GM21528 (cell line): ENCODE measurements around the gene CLEC19A.
"Not testable (repeated sequence)": the region's sequence is repeated elsewhere in the genome, so short reads cannot be mapped to it uniquely, and the experiment has no call there.

Source experiments
- ATAC-seq: cut with Tn5 transposase; IDR thresholded peaks from one replicate; pipeline ENCODE4 v1.9.1; 2021; ENCODE audit warnings: mild to moderate bottlenecking, moderate library complexity; ENCODE audit not compliant: unreplicated experiment, low FRiP score

Gene CLEC19A

DNA sequence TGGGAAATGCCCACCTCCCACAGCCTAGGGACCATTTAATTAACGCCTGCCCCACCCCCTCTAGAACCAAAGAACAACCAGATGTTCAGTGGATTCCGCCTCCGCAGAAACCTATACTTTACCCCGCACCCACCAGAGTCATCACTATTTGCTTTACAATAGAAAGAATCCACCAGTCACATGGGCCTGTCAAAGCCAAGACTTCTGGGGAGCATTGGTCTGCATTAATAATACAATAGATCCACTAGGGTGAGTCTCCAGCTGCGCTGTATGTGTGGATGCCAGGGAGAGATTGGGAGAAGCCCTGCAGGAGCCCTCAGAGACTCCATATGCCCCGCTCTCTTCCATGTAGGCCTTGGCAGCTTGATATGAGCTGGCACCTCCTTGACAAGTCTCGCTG lies 31.3 kb downstream of the CLEC19A start:
- ATAC-seq = no peak

GRCh38 chr16:19321186-19321585 lies 35.7 kb downstream of the CLEC19A start:
- not testable (repeated sequence) for ATAC-seq

DNA sequence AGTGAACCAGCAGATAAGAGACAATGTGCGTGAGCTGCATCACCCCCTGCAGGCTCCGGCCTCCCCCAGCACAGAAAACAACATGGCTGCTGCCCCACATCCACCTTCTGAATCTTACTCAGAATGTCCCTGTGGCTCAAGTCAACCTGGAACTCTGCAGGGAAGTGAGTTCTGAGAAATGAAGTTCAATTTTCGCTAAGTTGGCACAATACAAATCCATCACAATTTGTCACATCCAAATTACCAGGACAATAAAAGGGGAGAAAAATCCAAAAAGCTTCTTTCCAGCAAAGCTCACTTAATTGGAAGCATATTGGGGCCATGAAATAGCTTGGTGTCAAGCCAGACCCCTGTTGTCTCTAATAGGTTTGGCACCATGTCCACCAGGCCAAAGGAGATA lies 38.1 kb downstream of the CLEC19A start:
- ATAC-seq = no peak

DNA sequence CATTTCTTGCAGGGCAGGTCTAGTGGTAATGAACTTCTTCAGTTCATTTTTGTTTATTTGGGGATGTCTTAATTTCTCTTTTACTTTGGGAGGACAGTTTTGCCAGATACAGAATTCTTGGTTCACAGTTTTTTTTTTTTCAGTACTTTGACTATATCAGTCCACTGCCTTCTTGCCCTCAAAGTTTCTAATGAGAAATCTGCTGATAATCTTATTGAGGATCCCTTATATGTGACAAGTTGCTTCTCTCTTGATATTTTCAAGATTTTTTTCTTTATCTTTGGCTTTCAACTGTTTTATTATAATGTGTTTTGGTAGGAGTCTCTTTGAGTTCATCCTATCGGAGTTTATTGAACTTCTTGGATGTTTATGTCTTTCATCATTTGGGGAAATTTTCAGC lies 42.8 kb downstream of the CLEC19A start:
- ATAC-seq = no peak

DNA sequence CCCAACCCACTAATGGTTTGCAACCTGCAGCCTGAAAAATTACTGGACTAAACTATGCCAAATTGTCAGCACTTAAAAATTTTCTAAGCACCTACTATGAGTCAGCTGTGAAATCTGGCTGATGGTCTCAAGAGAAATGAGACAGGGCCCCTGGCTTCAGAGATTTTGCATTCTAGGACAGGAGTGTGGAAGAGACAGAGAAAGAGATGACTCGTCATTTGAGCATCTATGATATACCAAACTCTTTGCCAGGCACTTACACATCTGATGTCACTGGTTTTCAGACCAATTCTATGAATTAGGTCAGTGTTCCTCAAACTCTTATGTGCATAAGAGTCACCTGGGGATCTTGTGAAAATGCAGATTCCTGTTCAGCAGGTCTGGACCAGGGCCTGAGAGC lies 44.4 kb downstream of the CLEC19A start:
- ATAC-seq = no peak

DNA sequence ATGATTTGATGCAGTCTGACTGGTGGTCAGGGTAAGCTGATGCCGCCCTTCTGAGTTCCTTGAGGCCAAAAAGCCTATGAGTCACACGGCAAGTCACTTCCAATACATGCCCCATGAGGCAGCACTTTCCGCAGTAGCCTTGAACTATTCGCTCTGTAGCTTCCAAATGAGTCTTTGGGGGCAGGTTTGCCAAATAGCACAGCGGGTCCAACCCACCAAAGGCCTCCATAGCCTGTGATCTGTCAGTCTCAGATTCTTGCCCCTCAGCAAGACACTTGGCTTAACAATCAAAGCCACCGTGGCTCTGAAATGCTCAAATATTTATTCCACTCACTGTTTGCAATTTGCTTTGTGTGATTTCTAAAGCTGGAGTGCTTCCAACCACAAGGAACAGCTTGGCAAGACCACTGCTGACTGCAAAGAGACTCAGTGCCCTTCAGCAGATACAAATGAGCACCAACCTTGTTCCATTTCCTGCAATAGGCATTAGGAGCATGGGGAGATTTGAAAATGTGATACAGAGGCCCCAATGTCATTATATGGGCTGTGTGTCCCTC lies 45.4 kb downstream of the CLEC19A start:
- ATAC-seq = no peak

GRCh38 chr16:19331794-19332193 lies 46.3 kb downstream of the CLEC19A start:
- no peak for ATAC-seq

DNA sequence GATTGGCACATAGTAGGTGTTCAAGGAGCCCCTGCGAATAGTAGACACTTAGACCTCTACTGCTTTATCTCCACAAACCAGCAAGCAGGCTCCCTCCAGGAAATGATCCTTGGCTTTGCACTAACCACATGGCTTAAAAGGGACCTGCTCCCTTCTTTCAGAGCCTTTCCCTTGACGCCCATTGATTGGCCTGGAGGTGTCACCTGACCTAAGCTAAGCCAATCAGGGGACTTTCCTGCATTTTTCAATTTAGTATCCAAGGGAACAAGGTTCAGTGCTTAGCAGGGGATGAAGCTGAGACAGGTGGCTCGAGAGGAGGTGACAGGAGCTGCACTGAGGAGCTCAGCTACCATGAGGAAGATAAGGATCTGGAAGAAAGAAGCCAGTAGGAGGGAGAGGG lies 52.8 kb downstream of the CLEC19A start:
- ATAC-seq = no peak

GRCh38 chr16:19344224-19344801 lies 58.8 kb downstream of the CLEC19A start:
- ATAC-seq = no peak

DNA sequence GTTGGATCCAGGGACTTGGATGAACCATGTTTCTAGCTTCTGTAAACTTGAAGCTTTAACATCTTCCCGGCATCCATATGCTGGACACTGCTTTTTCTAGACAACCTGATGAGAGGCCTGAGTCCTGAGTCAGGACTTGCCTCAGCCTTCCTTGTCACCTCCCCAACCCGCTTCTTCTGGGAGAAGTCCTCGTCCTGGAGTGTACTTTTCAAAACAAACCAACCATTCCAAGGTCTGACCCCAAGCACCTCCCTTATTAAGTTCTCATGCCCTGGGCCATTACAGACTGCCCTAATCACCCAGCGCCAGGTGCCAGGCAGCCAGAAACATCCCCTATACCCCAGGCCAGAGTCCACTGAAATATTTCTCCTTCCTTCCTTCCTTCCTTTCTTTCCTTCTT lies 59.4 kb downstream of the CLEC19A start:
- ATAC-seq = no peak

GRCh38 chr16:19346335-19346922 lies 60.9 kb downstream of the CLEC19A start:
- no peak for ATAC-seq

DNA sequence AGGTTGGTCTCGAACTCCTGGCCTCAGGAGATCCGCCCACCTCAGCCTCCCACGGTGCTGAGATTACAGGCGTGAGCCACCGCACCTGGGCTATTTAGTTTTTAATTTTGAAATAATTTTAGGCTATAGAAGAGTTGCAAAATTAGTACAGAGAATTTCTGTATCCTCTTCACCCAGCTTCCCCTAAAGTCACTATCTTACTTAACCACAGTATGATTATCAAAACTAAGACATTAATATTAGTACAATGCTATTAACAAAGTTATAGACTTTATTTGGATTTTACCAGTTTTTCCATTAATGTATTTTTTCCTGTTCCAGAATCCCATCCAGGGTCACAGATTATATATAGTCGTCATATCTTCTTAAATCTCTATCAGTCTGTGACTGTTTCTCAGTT lies 62.6 kb downstream of the CLEC19A start:
- ATAC-seq = no peak

GRCh38 chr16:19348578-19349315 lies 63.2 kb downstream of the CLEC19A start:
- ATAC-seq = no peak

DNA sequence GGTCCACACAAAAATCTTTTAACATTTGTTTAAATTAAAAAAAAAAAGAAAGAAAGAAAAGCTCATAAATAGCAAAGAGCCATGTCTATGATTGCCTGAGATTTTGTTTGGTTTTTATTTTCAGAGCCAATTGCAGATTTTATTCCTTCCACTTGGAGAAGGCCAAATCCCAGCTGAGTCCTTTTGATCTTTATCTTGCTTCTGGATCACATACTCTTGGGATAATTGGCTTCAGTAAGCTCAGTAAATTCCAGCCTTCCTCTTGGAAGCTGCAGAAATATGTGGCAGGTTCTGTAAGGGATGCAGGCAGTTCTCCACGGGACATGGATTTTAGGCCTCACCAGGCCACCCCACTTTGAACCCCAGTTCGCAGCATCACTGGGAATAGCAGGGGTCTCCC lies 68.8 kb downstream of the CLEC19A start:
- ATAC-seq = no peak

DNA sequence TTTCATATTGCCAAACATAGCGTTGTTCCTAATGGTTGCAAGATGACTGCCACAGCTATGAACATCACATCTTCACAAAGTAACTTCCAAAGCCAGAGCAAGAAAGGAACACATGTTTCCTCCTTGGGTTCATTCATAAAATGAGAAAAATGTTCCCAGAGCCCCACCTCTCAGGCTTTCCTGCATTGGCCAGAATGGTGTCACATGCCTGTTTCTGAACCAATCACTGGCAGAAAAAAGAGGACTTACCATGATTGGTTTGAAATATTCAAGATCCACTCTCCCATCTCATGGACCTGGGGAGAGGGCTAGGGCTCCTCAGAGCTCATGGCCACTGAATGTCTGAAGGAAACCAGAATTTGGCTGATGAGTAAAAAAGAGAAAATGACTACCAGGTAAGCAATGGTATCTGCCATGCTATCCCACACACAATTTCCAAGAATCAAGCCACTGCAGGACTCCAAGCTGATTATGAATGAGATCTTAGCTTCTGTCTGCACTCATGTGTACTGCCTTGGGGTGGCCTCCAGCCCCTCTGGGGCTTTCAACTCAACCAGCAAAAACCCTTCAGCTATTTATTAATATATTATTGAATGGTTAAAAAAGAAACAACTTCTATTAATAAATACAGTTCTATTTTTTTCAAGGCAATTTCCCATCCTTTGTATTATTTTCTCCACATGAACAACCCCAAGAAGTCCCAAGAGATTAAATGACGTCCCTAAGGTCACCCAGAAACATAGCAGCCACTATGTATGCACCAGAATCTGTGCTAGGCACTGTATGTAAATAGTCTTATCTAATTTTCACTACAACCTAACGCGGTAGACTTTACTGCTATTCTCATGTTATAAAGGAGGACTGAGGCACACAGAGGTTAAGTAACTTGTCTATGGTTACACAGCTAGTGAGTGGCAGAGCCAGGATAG lies 70.8 kb downstream of the CLEC19A start:
- ATAC-seq = no peak

GRCh38 chr16:19359556-19359955 lies 74.0 kb downstream of the CLEC19A start:
- ATAC-seq = no peak
